Suppressor macrophage (primary cell): ENCODE measurements around the gene BTBD7.
"Not testable (repeated sequence)": the region's sequence is repeated elsewhere in the genome, so short reads cannot be mapped to it uniquely, and the experiment has no call there.

Source experiments
- DNase-seq, 4 experiments: peaks; one replicate each; pipeline ENCODE4 v3.0.0-alpha.2; 2020 to 2022

The BTBD7 gene

DNA sequence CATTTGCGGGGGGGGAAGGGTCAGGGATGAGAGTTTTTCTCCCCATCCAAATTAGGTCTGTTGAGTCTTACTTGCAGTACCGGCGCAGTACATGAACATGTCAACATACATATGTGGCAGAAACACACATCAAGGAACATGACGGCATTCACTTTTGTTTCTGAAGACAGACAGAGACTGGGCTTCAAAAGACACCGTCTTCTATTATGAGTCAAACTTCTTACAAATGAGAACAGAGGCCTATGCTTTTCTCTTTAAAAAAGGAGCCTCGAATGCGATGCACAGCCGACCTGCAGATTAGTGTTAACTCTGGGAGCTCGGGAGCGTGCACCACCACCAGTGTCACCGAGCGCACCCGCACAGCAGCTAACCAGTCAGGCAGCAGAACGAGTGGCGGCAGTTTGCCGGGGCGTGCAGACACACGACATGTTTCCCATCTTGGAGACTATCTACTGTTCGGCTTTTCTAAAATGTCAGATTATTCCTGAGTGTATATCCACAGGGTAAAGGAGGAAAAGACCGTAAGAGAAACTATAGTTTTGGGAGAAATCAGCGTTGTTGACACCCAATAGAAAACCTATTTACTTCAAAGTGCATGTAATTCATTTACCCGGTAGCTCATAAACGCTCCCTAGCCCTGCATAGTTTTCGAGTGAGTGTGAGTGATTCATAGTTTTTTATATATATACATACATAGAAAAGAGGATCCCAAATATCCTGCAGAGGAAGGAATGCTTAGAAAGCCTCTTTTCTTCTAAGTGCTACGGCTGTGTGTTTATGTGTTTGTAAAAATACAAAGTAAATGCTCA is 92.8 kb downstream of the BTBD7 start:
- no peak for DNase-seq

DNA sequence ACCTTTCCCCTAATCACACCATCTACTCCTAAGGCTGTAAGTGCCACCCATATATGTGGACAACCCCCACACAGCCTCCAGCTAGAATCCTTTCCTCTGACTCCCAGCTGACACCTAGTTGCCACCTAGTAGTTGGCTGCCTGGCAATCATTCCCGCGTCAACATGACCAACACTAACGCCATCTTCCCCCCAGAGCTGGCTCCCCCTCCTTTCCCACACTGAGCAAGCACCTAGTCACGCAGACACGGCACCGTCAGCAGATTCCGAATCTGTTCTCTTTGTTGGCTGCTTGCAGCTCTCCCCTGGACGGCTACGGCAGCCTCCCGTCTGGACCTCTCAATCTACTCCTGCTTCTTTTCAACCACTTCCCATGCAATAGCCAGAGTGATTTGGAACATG is 98.0 kb downstream of the BTBD7 start:
- no peak for DNase-seq

DNA sequence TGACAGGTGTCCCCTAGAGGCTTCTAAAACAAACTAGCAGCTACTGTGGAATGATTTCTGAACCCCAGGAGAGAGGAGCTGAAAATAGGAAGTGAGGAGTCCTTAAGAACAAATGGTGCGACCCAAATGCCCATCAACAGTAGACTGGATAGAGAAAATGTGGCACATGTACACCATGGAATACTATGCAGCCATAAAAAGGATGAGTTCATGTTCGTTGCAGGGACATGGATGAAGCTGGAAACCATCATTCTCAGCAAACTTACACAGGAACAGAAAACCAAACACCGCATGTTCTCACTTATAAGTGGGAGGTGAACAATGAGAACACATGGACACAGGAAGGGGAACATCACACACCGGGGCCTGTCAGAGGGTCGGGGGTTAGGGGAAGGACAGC is 99.8 kb downstream of the BTBD7 start:
- not testable (repeated sequence) for DNase-seq

DNA sequence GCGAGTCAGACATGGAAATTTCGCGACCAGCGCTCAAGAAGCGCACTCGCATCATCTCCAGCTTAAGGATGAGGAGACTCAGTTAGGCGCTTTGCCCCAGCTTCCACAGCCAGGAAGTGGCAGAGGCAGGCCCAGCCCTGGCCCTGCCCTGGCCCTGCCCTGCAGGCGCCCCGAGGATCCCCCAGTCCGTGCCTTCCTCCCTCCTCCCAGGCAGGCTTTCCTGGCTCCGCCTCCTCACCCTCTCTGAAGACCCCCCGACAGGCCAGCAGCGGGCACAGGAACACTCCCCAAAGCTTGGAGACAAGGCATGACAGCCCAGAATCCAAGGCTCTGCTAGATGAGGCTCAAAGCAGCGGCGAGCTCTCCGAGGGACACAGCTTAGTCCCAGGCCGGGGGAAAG is 100.7 kb downstream of the BTBD7 start:
- DNase-seq: no peak

DNA sequence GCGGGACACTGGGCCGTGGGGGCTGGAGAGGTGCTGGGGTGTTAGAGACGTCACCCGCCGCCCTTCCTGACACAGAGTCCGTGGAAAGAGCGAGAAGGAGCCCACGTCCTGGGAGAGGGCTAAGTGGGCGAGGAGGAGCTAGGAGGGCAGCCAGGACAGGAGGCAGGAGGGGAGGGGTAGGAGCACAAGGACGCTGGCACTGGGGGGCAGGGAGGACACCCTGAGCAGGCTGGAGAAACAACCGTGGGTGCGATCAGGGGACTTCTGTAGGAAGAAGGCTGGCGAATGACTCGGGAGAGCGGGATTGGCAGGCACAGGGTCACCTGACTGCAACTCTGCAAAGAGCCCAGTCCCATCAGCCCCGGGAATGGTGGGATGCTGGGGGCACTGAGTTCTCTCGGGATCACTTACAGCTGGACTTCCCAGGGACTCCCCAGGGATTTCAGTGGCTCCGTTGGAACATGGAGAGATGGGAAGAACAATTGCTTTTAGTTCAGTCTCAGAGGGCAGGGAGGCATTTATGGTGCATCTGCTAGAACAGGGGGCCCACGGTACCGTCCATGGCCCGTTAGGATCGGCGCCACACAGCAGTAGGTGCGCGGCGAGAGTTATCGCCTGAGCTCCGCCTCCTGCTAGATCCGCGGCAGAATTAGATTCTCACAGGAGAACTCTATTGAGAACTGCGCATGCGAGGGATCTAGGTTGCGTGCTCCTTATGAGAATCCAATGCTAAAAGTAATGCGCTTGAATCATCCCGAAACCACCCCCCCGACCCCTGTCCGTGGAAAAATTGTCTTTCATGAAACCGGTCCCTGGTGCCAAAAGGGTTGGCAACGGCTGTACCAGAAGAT is 101.5 kb downstream of the BTBD7 start:
- peak in 2 of 4 experiments; percentile 24 to 40 for DNase-seq

DNA sequence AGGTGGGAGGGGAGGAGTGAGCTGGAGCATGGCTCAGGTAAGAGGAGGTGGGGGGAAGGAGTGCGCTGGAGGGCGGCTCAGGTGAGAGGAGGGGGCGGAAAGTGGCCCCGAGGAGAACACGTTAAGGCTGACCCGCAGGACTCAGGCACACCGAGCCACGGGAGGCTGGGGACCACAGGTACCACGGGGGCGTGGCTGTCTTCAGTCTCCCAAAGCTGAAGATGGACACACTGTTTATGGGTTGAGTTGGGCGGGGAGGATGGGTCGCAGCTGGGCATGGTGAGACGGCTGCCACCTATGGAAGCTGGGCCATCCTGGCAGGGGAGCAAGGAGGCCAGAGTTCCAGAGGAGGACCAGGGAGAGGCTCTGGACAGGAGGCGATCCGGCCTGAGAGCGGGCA is 102.3 kb downstream of the BTBD7 start:
- DNase-seq: no peak

DNA sequence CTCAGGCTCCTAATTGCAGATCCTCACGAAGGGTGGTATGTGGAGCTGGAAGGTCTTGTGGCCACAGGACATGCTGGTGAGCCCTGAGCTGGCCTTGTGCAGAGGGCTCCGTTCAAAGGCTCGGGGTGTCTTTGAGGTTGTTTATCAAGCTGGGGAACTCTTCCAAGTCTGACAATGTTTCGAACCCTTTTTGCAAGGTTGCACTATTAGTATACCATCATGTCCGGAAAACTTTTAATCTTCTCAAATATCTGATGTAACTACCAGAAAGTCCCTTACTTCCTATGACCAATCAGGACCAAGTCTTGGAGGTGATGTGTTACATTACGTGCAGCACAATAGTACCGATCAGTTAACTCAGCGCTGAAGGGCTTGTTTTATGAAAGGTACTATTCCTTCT is 104.3 kb downstream of the BTBD7 start:
- DNase-seq: no peak

DNA sequence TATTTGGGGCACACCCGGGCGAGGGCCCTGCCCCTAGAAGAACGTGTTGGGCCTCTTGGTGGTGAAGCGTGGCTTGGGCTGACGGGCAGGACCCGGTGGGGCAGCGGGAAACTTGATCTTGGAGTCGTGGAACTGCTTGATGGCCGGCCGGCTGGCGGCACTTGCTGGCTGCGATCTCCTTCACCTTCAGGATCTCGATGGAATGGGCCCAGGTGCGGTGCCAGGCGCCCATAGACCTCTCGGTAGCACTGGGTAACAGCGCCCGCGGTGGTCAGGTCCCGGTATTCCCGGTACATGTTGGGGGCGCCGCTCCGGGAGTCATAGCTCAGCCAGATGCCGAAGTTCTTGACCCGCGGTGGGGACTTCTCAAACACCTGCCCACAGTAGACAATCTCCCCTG is 109.3 kb downstream of the BTBD7 start:
- no peak for DNase-seq

DNA sequence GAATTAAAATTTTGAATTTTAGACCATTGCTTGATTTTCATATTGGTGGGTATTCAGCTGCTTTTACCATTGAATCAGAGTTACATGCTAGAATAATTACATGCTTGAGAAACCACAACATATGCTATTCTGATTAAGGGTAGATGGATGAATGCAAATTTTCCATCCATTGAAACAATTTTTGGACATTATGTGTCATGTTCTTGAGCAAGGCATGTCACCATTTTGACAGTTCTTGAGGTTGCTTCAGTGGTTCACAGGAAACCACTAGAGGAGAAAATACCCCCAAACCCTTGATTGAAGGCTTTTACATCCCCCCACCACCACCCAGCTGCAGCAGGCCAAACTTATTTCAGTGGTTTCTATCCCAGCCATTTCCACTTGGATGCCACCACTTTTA is 112.3 kb downstream of the BTBD7 start:
- DNase-seq: no peak

DNA sequence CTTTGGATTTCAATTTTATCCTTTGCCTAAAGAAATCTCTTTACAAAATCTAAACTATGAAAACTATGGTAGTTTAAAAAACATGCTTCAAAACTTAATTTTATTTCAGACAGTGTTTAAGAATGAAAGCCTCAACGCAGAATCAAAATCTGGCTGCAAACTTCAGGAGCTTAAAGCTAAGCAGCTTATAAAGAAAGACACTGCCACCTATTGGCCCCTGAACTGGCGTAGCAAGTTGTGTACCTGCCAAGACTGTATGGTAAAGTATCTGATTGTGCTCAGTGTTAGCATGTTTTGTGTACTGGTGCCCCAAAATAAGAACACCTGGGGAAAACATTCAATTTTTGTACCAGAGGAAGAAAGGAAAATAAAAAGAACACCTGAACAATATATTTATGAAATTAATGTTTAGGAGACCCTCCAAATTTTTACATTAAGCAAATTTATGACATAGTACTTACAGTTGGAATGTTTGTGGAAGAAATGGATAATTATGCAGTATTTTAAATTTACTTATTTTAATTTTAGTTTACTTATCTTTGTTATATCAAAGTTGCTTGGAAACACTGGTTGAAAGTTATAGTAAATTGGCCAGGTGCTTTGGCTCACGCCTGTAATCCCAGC is 113.6 kb downstream of the BTBD7 start:
- peak; percentile 49 to 72 (median 68) for DNase-seq

DNA sequence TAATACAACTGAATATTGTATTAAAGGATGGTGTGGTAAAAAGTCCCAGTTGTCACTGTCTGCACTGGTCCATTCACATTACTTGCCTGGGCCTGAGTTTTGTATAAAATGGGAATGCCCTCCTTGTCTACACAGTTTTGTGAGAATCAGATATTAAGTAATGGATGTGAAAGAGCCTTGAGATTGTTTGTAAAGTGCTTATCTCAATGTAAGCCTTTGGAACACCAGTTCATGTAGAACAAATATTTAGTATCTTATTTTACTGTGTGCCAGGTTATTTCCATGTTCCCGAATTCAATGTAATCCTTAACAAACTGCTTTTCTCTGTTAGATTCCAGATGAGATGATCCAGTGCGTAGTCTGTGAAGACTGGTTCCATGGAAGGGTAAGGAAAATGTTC is 118.2 kb downstream of the BTBD7 start:
- no peak for DNase-seq

DNA sequence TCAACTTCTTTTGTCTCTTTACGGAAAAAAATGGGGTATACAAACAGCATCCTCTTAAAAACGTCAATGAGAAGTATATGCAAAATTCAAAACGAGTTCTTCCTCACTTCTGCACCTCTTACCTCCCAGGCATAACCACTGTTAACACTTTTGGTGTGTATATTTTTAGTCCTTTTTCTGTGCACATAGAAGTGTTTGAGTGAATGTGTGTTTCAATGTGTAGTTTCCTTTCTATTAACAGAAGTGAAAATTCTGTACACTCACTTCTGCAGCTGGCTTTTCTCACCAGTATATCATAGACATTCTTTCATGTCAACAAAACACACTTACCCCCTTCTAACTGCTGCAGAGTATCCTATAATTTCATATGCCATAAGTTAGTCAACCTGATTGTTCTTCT is 120.4 kb downstream of the BTBD7 start:
- DNase-seq: no peak

DNA sequence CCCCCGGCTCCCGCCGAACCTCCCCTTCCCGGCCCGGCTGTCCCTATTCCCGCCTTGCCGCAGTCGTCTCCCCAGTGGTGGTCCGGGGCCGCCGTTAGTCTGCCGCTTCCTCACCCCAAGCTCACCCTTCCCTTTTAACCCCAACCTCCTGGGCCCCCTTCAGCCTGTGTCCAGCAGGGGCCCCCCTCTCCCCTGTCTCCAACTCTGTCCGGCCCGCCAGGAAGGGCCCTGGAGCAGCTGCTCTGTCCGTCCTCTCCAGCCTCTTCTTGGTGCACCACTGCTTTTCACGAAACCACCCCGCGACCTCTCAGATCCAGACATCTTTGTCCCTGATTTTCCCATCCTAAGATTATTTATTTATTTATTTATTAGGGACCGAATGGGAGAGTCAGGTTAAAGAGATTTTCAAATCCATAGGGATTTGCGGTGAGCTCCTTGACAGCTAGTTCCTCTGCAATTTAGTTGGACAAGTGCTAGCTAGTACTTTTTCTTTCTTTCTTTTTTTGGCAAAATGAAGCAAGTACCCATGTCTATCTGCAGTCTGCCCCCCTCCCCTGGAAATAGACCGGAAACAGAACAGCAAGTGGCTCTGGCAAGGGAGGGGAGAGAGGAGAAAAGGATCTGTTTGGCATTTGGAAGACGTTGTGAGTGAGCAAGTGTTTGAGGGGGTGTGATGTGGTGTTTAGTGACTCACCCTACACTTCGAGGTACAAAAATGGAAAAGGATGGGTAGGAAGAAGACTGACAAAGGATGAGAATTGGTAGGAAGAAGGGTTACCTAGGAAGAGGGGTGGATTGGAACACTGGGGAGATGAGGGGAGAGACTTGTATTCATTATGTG is 125.1 kb downstream of the BTBD7 start:
- peak; percentile 69 to 76 (median 70) for DNase-seq

DNA sequence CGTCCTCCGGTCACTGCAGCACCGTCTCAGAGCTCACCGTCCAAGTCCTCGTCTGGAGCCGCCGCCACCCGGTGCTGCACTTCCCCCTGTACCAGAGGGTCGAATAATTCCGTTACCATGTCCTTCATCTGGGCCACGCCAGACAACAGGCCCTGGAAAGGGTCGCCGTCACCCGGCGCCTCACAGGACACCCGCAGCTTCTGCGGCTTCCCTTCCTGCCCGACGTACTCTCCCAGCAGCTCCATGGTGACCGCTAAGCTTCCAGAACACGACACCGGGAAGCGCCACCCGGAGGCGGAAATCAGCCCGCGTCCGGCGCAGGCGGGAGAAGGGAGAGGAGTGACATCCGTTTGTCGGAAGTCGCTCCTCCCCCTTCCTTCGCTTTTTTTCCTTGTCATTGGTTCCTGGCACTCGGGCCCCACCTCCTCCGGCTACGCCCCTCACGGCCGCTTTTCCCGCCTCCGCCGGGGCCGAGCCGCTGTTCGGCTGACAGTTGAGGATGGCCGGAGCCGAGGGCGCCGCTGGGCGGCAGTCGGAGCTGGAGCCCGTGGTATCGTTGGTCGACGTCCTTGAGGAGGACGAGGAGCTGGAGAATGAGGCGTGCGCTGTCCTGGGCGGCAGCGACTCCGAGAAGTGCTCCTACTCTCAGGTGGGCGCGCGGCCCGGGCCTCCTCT is 125.9 kb downstream of the BTBD7 start, which contains the start of the genes GON7 and UBR7:
Gene GON7, minus strand, starts transcription at position 273 of the 675 bp plus-strand sequence. Its CDS starts 28 bp downstream, at position 245.
Gene UBR7, plus strand, starts transcription at position 464 of the 675 bp plus-strand sequence. Its CDS starts 36 bp downstream, at position 500.
- DNase-seq: peak; percentile 98 to 99 (median 98)

DNA sequence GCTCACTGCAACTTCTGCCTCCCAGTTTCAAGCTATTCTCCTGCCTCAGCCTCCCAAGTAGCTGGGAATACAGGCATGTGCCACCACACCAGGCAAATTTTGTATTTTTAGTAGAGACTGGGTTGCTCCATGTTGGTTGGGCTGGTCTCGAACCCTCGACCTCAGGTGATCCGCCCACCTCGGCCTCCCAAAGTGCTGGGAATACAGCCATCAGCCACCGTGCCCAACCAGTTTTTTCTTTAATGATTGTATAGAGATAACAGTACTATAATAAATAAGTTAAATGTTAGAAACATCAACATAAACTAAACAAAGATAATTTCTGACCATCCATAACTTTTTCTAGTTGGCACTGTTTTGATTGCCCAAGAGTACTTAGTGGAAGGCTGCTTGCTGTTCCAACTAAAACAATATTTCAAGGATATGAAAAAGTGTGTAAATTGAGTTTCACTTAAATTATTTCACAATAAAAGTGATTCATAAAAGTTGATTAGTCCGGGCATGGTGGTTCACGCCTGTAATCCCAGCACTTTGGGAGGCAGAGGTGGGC is 131.6 kb downstream of the BTBD7 start:
- DNase-seq: no peak

DNA sequence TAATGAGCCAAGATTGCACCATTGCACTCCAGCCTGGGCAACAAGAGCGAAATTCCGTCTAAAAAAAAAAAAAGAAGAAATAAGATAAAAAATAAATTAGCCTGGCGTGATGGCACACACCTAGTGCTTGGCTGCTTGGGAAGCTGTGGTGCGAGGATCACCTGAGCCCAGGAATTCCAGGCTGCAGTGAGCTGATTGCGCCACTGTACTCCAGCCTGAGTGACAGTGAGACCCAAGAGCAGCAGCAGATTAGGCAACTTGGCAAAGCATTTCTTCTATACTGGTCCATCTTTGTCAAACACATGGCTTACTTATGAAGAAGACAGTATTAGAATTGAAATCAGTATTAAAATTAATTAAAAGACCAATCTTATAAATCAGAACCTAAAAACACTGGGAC is 132.3 kb downstream of the BTBD7 start:
- no peak for DNase-seq

DNA sequence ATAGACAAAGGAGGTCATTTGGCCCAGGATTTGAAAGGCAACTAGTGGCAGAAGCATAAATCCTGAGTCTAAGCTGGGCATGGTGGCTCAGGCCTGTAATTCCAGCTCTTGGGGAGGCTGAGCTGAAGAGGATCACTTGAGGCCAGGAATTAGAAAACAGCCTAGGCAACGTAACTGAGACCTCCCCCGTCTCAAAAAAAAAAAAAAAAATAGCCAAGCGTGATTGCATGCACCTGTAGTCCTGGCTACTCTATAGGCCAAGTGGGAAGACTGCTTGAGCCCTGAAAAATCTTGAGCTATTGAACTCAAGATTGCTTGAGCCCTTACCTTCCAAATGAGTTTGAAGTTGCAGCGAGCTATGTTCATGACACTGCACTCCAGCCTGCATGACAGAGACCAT is 133.8 kb downstream of the BTBD7 start:
- DNase-seq: no peak

DNA sequence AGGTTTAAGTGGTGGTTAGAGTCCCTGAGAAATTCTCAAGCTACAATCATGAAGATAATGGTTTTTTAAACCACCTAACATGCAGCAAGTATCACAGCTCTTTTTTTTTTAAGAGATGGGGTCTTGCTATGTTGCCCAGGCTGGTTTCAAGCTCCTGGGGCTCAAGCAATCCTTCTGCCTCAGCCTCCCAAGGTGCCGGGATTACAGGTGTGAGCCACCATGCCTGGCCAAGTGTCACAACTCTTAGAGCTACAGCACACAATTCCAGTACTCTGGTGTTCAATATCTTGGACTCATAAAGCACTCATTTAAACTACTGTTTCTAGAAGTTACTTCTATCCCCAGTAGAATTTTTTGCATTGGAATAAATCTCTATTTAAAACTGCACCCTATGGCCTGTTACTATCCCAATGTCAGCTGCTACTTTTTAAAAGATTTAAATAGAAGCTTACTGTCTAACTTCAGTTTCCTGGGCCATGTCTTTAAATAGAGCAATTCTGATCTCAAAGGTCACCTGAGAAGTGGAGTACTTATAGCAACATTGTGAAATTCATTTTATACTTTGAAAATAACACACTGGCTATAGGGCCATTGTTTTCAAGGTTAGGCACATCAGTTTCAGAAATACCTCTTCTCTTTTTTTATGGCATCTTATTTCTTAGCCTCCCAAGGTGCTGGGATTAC is 137.4 kb downstream of the BTBD7 start:
- peak in 1 of 4 experiments; percentile 29 for DNase-seq
